Thymus (tissue), 11 donors: ENCODE data around the gene C2orf81. TPM values are rescaled to one million over a fixed set of nuclear protein-coding genes. Genes with fewer than 3 reads are reported as not detected.
A peak's percentile ranks its signal among the peaks of the same experiment; 100 is the strongest.

Experiments
- DNase-seq, 9 donors: peaks; one replicate each; pipeline ENCODE4 v3.0.0-alpha.2; 2013; ENCODE audit warnings: low spot score in 9 of 9, low read depth in 6 of 9, missing footprints in 1 of 9
- H3K27ac ChIP-seq, 2 donors: one replicate each; pipeline ENCODE4 v1.5.1; 2013; ENCODE audit warnings: control low read depth in 1 of 2, low read depth in 1 of 2, low read length in 1 of 2, mild to moderate bottlenecking in 1 of 2, moderate library complexity in 1 of 2
- H3K27me3 ChIP-seq, 2 donors: one replicate each; pipeline ENCODE4 v1.5.1; 2013; ENCODE audit warnings: low read length in 1 of 2; ENCODE audit not compliant: control insufficient read depth in 2 of 2, insufficient read depth in 1 of 2
- H3K36me3 ChIP-seq, 2 donors: one replicate each; pipeline ENCODE4 v1.5.1; 2013; ENCODE audit warnings: low read length in 1 of 2, mild to moderate bottlenecking in 1 of 2, moderate library complexity in 1 of 2; ENCODE audit not compliant: control insufficient read depth in 2 of 2, insufficient read depth in 2 of 2
- H3K4me1 ChIP-seq, 2 donors: one replicate each; pipeline ENCODE4 v1.5.1; 2013; ENCODE audit warnings: low read length in 2 of 2; ENCODE audit not compliant: control insufficient read depth in 2 of 2, insufficient read depth in 2 of 2
- H3K4me3 ChIP-seq, 2 donors: one replicate each; pipeline ENCODE4 v1.5.1; 2013; ENCODE audit warnings: low read length in 2 of 2, control low read depth in 1 of 2, mild to moderate bottlenecking in 1 of 2
- H3K9me3 ChIP-seq, 2 donors: one replicate each; pipeline ENCODE4 v1.5.1; 2013; ENCODE audit warnings: low read length in 1 of 2, mild to moderate bottlenecking in 1 of 2; ENCODE audit not compliant: control insufficient read depth in 2 of 2, insufficient read depth in 1 of 2
- WGBS: extraction: QIAGEN DNeasy Blood & Tissue Kit; methylation state at CpG from one replicate; pipeline ENCODE4 v1.1.7; 2013; 5-methylcytosine and 5-hydroxymethylcytosine counted together
- polyA plus RNA-seq: library from polyadenylated mRNA; stranded (reverse); fragments of 200-250 nt; gene quantifications from one replicate; pipeline ENCODE4 v1.2.3, GENCODE V29; 2013
- total RNA-seq: library from RNA; stranded (reverse); fragments of 120-200 nt; gene quantifications from one replicate; pipeline ENCODE4 v1.2.4, GENCODE V29; 2013
- donor health status: healthy.

The C2orf81 gene
- total and polyA plus RNA-seq, 2 donors, result 0.66 to 5.3 TPM

- H3K4me1 ChIP-seq, result peaks cover 0 to 12% of the 10 kb centered on the region in 2 donors
- H3K4me3 ChIP-seq, result no peak overlapping the region
- WGBS, result 90% methylated on average over 19 of the region's 19 CpGs
- peak in 1 of 9 donors; percentile 6 for DNase-seq
- no peaks in the 10 kb centered on the region for H3K9me3 ChIP-seq
- H3K27me3 ChIP-seq, result no peaks in the 10 kb centered on the region
- H3K36me3 ChIP-seq, result peaks cover 37 to 43% of the 10 kb centered on the region in 2 donors
- no peak overlapping the region for H3K27ac ChIP-seq
Measured at GRCh38 chr2:74374509-74375205, 46.8 kb downstream of the C2orf81 start.

DNA sequence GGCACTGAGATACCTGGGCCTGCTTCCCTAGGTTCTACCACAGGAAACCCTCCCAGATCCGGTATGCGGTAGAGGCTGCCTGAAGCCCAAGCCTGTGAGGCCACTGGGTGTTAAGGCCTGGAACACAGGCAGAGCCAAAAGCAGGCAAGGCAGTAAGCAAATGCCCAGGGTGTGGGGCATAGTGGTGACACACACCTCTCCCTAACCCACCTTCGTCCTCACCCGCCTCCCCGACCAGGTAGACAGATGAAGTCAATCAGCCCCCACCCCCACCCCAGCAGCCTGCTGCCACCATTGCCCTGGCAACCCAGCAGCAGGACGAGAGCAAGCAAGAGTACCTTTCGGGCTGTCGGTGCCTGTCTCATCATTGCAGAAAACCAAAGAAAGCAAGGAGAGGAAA lies 47.4 kb downstream of the C2orf81 start:
- Histone ChIP-seq H3K36me3 (peaks cover 43 to 49% of the 10 kb centered on the region in 2 donors), H3K27ac (no peak overlapping the region), H3K27me3 (no peaks in the 10 kb centered on the region), H3K4me3 (no peak overlapping the region), H3K4me1 (peaks cover 0 to 12% of the 10 kb centered on the region in 2 donors), H3K9me3 (no peaks in the 10 kb centered on the region)
- 90% methylated on average over 8 of the region's 8 CpGs for WGBS
- no peak for DNase-seq

DNA sequence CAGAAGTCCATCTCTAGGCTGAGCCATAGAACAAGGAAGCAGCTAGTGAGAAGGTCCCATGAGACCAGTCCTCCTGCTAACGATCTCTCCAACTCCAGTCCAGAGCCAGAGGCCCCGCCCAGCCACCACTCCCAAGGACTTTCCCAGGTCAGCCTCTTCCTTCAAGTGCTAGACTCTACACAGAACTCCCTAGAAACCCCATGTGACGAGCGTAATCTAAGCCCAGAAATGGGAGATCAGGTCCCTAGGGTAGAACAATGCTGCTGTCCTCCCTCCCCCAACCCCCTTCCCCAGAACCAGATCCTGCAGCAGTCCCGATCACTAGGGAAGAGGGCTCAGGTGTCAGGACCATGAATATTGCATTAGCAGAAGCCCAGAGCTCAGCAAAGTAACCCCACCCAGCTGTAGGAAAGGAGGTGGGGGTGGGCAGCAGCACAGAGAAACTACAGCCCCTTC lies 48.2 kb downstream of the C2orf81 start:
- peaks cover 50 to 56% of the 10 kb centered on the region in 2 donors for H3K36me3 ChIP-seq
- no peaks in the 10 kb centered on the region for H3K27me3 ChIP-seq
- H3K4me3 ChIP-seq, result no peak overlapping the region
- H3K9me3 ChIP-seq, result no peaks in the 10 kb centered on the region
- WGBS, result 98% methylated on average over 5 of the region's 5 CpGs
- H3K4me1 ChIP-seq, result peaks cover 0 to 9% of the 10 kb centered on the region in 2 donors
- no peak overlapping the region for H3K27ac ChIP-seq
- DNase-seq, result no peak

GRCh38 chr2:74372674-74373073 lies 48.7 kb downstream of the C2orf81 start:
- no peak overlapping the region for H3K4me3 ChIP-seq
- no peaks in the 10 kb centered on the region for H3K9me3 ChIP-seq
- peaks cover 52 to 57% of the 10 kb centered on the region in 2 donors for H3K36me3 ChIP-seq
- WGBS, result 98% methylated on average over 6 of the region's 6 CpGs
- H3K27ac ChIP-seq, result no peak overlapping the region
- no peak for DNase-seq
- H3K4me1 ChIP-seq, result peaks cover 0 to 9% of the 10 kb centered on the region in 2 donors
- H3K27me3 ChIP-seq, result no peaks in the 10 kb centered on the region

- Histone ChIP-seq H3K36me3 (peaks cover 57 to 58% of the 10 kb centered on the region in 2 donors), H3K27me3 (no peaks in the 10 kb centered on the region), H3K4me3 (no peak overlapping the region), H3K9me3 (no peaks in the 10 kb centered on the region), H3K27ac (no peak overlapping the region), H3K4me1 (peaks cover 0 to 9% of the 10 kb centered on the region in 2 donors)
- 98% methylated on average over 9 of the region's 9 CpGs for WGBS
- no peak for DNase-seq
Measured at GRCh38 chr2:74371421-74371820, 50.0 kb downstream of the C2orf81 start.

DNA sequence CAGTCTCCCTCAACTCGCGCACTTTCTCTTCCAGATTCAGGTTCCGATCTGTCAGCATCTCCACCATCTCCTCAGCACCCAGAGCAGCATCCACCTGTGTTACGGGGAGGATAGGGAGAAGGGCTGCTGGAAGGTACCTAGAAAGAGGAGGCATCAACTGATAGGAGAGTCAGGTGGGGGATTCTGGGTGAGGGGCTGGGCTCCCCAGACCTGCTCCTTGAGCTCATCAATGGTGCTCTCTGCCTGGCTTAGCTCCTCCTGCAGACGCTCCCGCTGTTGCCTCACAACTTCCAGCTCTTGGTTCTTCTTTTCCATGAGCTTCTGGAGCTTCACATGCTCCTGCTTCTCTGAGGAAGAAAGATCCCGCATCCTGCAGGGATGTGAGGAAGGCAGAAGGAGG lies 51.4 kb downstream of the C2orf81 start:
- DNase-seq, result no peak
- Histone ChIP-seq H3K36me3 (peaks cover 65% of the 10 kb centered on the region in 2 donors), H3K27me3 (no peaks in the 10 kb centered on the region), H3K4me1 (no peaks in the 10 kb centered on the region), H3K4me3 (no peak overlapping the region), H3K27ac (no peak overlapping the region), H3K9me3 (no peaks in the 10 kb centered on the region)
- WGBS, result 97% methylated on average over 7 of the region's 7 CpGs

GRCh38 chr2:74368499-74368898 lies 52.9 kb downstream of the C2orf81 start:
- DNase-seq, result no peak
- Histone ChIP-seq H3K4me1 (no peaks in the 10 kb centered on the region), H3K27me3 (no peaks in the 10 kb centered on the region), H3K4me3 (no peak overlapping the region), H3K27ac (no peak overlapping the region), H3K36me3 (peaks cover 74 to 80% of the 10 kb centered on the region in 2 donors), H3K9me3 (no peaks in the 10 kb centered on the region)
- WGBS, result 96% methylated on average over 5 of the region's 5 CpGs

- no peaks in the 10 kb centered on the region for H3K4me1 ChIP-seq
- no peak overlapping the region for H3K27ac ChIP-seq
- no peak for DNase-seq
- peaks cover 80 to 87% of the 10 kb centered on the region in 2 donors for H3K36me3 ChIP-seq
- 99% methylated on average over 7 of the region's 7 CpGs for WGBS
- H3K9me3 ChIP-seq, result no peaks in the 10 kb centered on the region
- H3K27me3 ChIP-seq, result no peaks in the 10 kb centered on the region
- H3K4me3 ChIP-seq, result no peak overlapping the region
Measured at GRCh38 chr2:74367789-74368188, 53.6 kb downstream of the C2orf81 start.

GRCh38 chr2:74366036-74366435 lies 55.4 kb downstream of the C2orf81 start:
- DNase-seq, result no peak
- no peak overlapping the region for H3K27ac ChIP-seq
- H3K9me3 ChIP-seq, result no peaks in the 10 kb centered on the region
- H3K36me3 ChIP-seq, result peaks cover 93 to 99% of the 10 kb centered on the region in 2 donors
- no peak overlapping the region for H3K4me3 ChIP-seq
- no peaks in the 10 kb centered on the region for H3K4me1 ChIP-seq
- over 99% methylated on average over 3 of the region's 3 CpGs for WGBS
- H3K27me3 ChIP-seq, result no peaks in the 10 kb centered on the region
